Uterus (tissue), 2 donors: ENCODE data around the gene ATP6V0A4.

ENCODE experiments used
- POLR2A ChIP-seq, 2 donors: fragments of 450-650 bp; IDR thresholded peaks; one replicate each; pipeline ENCODE4 v1.6.1; 2016; ENCODE audit warnings: antibody characterized with exemption in 2 of 2, mild to moderate bottlenecking in 1 of 2, moderate library complexity in 1 of 2
- TF ChIP-seq, protein P1 (sequence below), 4 experiments: fragments of 200-600 bp in 2 of 4; fragments of 450-650 bp in 2 of 4; sonication (generic) in 2 of 4; IDR thresholded peaks; one replicate each; pipeline ENCODE4 v1.5.1; 2016 to 2019; ENCODE audit warnings: antibody characterized with exemption in 4 of 4, mild to moderate bottlenecking in 2 of 4, moderate library complexity in 1 of 4

DNA sequence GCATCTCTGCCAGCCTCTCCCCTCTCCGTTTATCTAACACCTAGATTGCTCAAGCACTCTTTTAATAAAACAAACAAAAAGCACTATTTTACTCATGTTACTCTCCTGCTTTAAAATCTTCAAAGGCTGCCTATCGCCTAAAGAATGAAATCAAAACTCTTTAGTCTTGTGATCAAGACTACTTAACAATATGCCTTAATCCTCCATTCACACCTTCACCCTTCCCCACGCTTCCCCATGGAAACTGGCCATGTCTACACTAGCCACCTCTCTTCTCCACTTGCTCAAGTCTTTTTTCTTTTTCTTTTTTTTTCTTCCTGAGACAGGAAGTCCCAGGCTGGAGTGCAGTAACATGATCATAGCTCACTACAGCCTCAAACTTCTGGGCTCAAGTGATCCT, 48.0 kb downstream of the ATP6V0A4 start:
- TF ChIP-seq POLR2A (IDR thresholded peaks at IDR 0.05) = no peak
- TF ChIP-seq, protein P1, sequence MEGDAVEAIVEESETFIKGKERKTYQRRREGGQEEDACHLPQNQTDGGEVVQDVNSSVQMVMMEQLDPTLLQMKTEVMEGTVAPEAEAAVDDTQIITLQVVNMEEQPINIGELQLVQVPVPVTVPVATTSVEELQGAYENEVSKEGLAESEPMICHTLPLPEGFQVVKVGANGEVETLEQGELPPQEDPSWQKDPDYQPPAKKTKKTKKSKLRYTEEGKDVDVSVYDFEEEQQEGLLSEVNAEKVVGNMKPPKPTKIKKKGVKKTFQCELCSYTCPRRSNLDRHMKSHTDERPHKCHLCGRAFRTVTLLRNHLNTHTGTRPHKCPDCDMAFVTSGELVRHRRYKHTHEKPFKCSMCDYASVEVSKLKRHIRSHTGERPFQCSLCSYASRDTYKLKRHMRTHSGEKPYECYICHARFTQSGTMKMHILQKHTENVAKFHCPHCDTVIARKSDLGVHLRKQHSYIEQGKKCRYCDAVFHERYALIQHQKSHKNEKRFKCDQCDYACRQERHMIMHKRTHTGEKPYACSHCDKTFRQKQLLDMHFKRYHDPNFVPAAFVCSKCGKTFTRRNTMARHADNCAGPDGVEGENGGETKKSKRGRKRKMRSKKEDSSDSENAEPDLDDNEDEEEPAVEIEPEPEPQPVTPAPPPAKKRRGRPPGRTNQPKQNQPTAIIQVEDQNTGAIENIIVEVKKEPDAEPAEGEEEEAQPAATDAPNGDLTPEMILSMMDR (IDR thresholded peaks at IDR 0.05) = no peak
